ENCODE measurements around the gene CMTM5. TPM values are rescaled to one million over a fixed set of nuclear protein-coding genes. Genes with fewer than 3 reads are reported as not detected.
"Not testable (repeated sequence)": the region's sequence is repeated elsewhere in the genome, so short reads cannot be mapped to it uniquely, and the experiment has no call there.

CMTM5 gene
- total and polyA plus RNA-seq, 2 donors (not counting 3 experiments of a cell fraction or from before 2014, with no cell fraction given) = not detected

DNA sequence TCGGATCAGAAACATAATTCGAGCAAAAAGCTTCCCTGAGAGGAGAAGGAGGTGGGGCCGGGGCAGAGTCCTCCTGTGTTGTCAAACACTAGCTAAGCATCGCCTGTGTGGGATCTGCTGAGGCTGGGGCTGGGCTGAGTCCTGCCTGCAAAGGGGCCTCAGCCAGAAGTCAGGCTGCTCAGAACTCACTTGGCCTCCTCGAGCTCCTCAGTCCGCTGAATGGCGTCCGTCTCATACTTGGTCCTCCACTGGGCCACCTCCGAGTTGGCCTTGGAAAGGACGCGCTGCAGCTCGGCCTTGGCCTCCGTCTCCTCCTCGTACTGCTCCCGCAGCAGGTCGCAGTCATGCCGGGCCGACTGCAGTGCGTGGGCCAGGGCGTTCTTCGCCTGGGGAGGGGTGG is 41.2 kb downstream of the CMTM5 start:
- no TSS peak for BruUV-seq (replicated peaks)
- H3K9ac ChIP-seq (replicated peaks; ENCODE audit: extremely low read depth, insufficient read depth, low read length) = no peak overlapping the region
- intact Hi-C loops (cut with micrococcal nuclease) = no loop called here

DNA sequence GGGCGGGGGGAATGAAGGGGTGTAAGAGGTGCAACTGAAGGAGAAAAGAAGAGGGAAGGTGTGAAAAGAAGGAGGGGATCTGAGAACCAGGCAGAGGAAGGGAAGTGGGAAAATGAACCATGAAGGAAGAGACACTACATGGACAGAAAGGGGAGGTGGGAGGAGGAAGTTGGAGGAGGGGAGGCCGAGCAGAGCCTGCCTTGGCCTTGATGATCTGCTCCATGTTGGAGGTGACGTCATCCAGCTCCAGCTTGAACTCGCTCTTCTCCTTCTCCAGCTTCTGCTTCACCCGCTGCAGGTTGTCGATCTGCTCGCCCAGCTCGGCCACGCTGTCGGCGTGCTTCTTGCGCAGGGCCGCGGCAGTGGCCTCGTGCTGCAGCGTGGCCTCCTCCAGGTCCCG is 42.8 kb downstream of the CMTM5 start:
- CTCF ChIA-PET; H3K4me1 ChIP-seq (ENCODE audit: control insufficient read depth, extremely low read depth, insufficient read depth, low read length); H3K79me2 ChIP-seq (ENCODE audit: control insufficient read depth, insufficient read depth, low read length); H3K4me3 ChIP-seq (replicated peaks in 1 of 3; ENCODE audit: insufficient read depth in 1 of 3, low read depth in 1 of 3, low read length in 3 of 3); H4K20me1 ChIP-seq (replicated peaks; ENCODE audit: control insufficient read depth, extremely low read depth, insufficient read depth, low read length); H3K9me3 ChIP-seq (replicated peaks; ENCODE audit: control insufficient read depth, insufficient read depth, low read length); H3K36me3 ChIP-seq (ENCODE audit: control insufficient read depth in 2 of 2, extremely low read depth in 1 of 2, insufficient read depth in 2 of 2, low read length in 2 of 2); H2AFZ ChIP-seq (ENCODE audit: low read depth, low read length); DNase-seq (ENCODE audit: low read depth, low spot score); BruUV-seq (replicated peaks); H3K4me2 ChIP-seq (ENCODE audit: insufficient read depth, low read length); H3K9ac ChIP-seq (replicated peaks; ENCODE audit: extremely low read depth, insufficient read depth, low read length); H3K27me3 ChIP-seq (ENCODE audit: control insufficient read depth in 2 of 2, insufficient read depth in 2 of 2, low read length in 2 of 2); H3K27ac ChIP-seq (ENCODE audit: insufficient read depth, low read depth, low read length); intact Hi-C loops (cut with micrococcal nuclease); H3K9me1 ChIP-seq (replicated peaks; ENCODE audit: control insufficient read depth, extremely low read depth, insufficient read depth, low read length); POLR2A ChIA-PET; FAIRE-seq; dilution Hi-C loops (cut with MboI; ENCODE audit: extremely low pct_ligation_motif_present, low sequenced_read_pairs): not testable (repeated sequence)

More for the DNA sequence above, 41.2 kb downstream of the CMTM5 start:
- TF ChIP-seq, protein P1, sequence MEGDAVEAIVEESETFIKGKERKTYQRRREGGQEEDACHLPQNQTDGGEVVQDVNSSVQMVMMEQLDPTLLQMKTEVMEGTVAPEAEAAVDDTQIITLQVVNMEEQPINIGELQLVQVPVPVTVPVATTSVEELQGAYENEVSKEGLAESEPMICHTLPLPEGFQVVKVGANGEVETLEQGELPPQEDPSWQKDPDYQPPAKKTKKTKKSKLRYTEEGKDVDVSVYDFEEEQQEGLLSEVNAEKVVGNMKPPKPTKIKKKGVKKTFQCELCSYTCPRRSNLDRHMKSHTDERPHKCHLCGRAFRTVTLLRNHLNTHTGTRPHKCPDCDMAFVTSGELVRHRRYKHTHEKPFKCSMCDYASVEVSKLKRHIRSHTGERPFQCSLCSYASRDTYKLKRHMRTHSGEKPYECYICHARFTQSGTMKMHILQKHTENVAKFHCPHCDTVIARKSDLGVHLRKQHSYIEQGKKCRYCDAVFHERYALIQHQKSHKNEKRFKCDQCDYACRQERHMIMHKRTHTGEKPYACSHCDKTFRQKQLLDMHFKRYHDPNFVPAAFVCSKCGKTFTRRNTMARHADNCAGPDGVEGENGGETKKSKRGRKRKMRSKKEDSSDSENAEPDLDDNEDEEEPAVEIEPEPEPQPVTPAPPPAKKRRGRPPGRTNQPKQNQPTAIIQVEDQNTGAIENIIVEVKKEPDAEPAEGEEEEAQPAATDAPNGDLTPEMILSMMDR (IDR thresholded peaks at IDR 0.05; ENCODE audit: extremely low read depth in 1 of 2, insufficient read depth in 1 of 2, low read depth in 1 of 2, low read length in 2 of 2) = no peak
- no peak overlapping the region for H3K4me2 ChIP-seq (ENCODE audit: insufficient read depth, low read length)
- H3K9me1 ChIP-seq (replicated peaks; ENCODE audit: control insufficient read depth, extremely low read depth, insufficient read depth, low read length) = no peaks in the 10 kb centered on the region
- dilution Hi-C loops (cut with MboI; ENCODE audit: extremely low pct_ligation_motif_present, low sequenced_read_pairs) = no loop called here
- no peaks in the 10 kb centered on the region for H4K20me1 ChIP-seq (replicated peaks; ENCODE audit: control insufficient read depth, extremely low read depth, insufficient read depth, low read length)
- no peak overlapping the region for H2AFZ ChIP-seq (ENCODE audit: low read depth, low read length)
- no peaks in the 10 kb centered on the region for H3K36me3 ChIP-seq (ENCODE audit: control insufficient read depth in 2 of 2, extremely low read depth in 1 of 2, insufficient read depth in 2 of 2, low read length in 2 of 2)
- H3K9me3 ChIP-seq (replicated peaks; ENCODE audit: control insufficient read depth, insufficient read depth, low read length) = no peaks in the 10 kb centered on the region
- H3K27ac ChIP-seq (ENCODE audit: insufficient read depth, low read depth, low read length) = no peak overlapping the region
- no peak for FAIRE-seq
- H3K79me2 ChIP-seq (ENCODE audit: control insufficient read depth, insufficient read depth, low read length) = no peaks in the 10 kb centered on the region
- ChIA-PET CTCF (no interaction called here), POLR2A (no interaction called here)
- H3K4me1 ChIP-seq (ENCODE audit: control insufficient read depth, extremely low read depth, insufficient read depth, low read length) = no peaks in the 10 kb centered on the region
- H3K27me3 ChIP-seq (ENCODE audit: control insufficient read depth in 2 of 2, insufficient read depth in 2 of 2, low read length in 2 of 2) = no peaks in the 10 kb centered on the region
- DNase-seq (ENCODE audit: low read depth, low spot score) = no peak
- no peak overlapping the region for H3K4me3 ChIP-seq (replicated peaks in 1 of 3; ENCODE audit: insufficient read depth in 1 of 3, low read depth in 1 of 3, low read length in 3 of 3)
